K562 (cell line): ENCODE measurements around the gene GAPT. TPM values are rescaled to one million over a fixed set of nuclear protein-coding genes. Genes with fewer than 3 reads are reported as not detected.

Experiments
- ATAC-seq: fragments of 200-7000 bp; cut with Tn5 transposase; 3 replicates; pipeline ENCODE4 v1.9.1; 2020; ENCODE audit warnings: moderate library complexity
- BruUV-seq: library from RNA; stranded (reverse); fragments of 400-500 nt; replicated peaks from 2 replicates; lab custom pipeline; 2021; lab: Mats Ljungman, UMichigan
- CTCF ChIA-PET: fragments of 300-600 bp; formaldehyde crosslinking; extraction: SDS; loops from one replicate; lab custom pipeline; 2021; ENCODE audit warnings: low intra/inter-chr PET ratio; lab: Yijun Ruan, JAX
- POLR2A ChIA-PET: fragments of 300-600, 350-650 bp; sonication (Branson Sonifier 250); formaldehyde crosslinking; extraction: SDS; loops from one replicate; lab custom pipeline; 2021; ENCODE audit warnings: antibody characterized with exemption, inconsistent platforms; lab: Yijun Ruan, JAX
- DNase-seq, 4 experiments: peaks; one replicate each; pipeline versions ENCODE4 v3.0.0 to v3.0.0-alpha.2; 2011 to 2018; ENCODE audit warnings: low spot score in 3 of 4, mixed read lengths in 3 of 4; ENCODE audit errors: extremely low read depth in 1 of 4
- FAIRE-seq: peaks from 2 replicates; lab custom pipeline; 2011; peaks lifted over from hg19 to GRCh38; lab: Jason Lieb, UNC
- H2AFZ ChIP-seq: 2 replicates; pipeline ENCODE4 v1.6.0; 2011; ENCODE audit warnings: low read depth, low read length, control low read depth, inconsistent platforms
- H3K27ac ChIP-seq: fragments of 200-600 bp; 3 replicates; pipeline ENCODE4 v1.8.0; 2011; ENCODE audit warnings: low read depth, mild to moderate bottlenecking, control low read depth, inconsistent platforms, low read length, moderate library complexity, mixed read lengths; ENCODE audit errors: extremely low read depth
- H3K27me3 ChIP-seq, 2 experiments: fragments of 300-600 bp in 1 of 2; 2 replicates in 1 of 2; 3 replicates in 1 of 2; pipeline versions ENCODE4 v1.6.0 to v1.8.0; 2011; ENCODE audit warnings: inconsistent platforms in 2 of 2, low read length in 2 of 2, mild to moderate bottlenecking in 1 of 2, mixed read lengths in 1 of 2, moderate library complexity in 1 of 2; ENCODE audit not compliant: control insufficient read depth in 2 of 2, insufficient read depth in 2 of 2
- H3K36me3 ChIP-seq: fragments of 300-600 bp; 3 replicates; pipeline ENCODE4 v1.8.0; 2011; ENCODE audit warnings: mild to moderate bottlenecking, low read length, inconsistent platforms; ENCODE audit not compliant: control insufficient read depth, insufficient read depth
- H3K4me1 ChIP-seq, 2 experiments: fragments of 200-600 bp in 1 of 2; replicated peaks in 1 of 2; 2 replicates in 1 of 2; 3 replicates in 1 of 2; pipeline versions ENCODE4 v1.5.1 to v1.8.0; 2011; ENCODE audit warnings: inconsistent platforms in 2 of 2, low read length in 2 of 2, mild to moderate bottlenecking in 1 of 2, mixed read lengths in 1 of 2, moderate library complexity in 1 of 2; ENCODE audit not compliant: control insufficient read depth in 2 of 2, insufficient read depth in 2 of 2
- H3K4me2 ChIP-seq: 2 replicates; pipeline ENCODE4 v1.6.1; 2011; ENCODE audit warnings: low read length, control low read depth, inconsistent platforms, mixed read lengths; ENCODE audit not compliant: insufficient read depth
- H3K4me3 ChIP-seq: fragments of 200-600 bp; sonication (generic), shearing (Covaris generic); 2 replicates; pipeline ENCODE4 v1.5.1; 2016; ENCODE audit warnings: control low read depth, inconsistent platforms
- H3K79me2 ChIP-seq: fragments of 200-600 bp; 3 replicates; pipeline ENCODE4 v1.8.0; 2011; ENCODE audit warnings: low read length, inconsistent platforms; ENCODE audit not compliant: control insufficient read depth, insufficient read depth
- H3K9ac ChIP-seq, 2 experiments: 2 replicates each; pipeline versions ENCODE4 v1.6.0 to v1.6.1; 2011; ENCODE audit warnings: low read depth in 2 of 2, low read length in 2 of 2, control low read depth in 1 of 2, inconsistent platforms in 1 of 2, mild to moderate bottlenecking in 1 of 2, mixed read lengths in 1 of 2; ENCODE audit not compliant: insufficient read depth in 1 of 2
- H3K9me1 ChIP-seq: one replicate; pipeline ENCODE4 v1.6.0; 2011; ENCODE audit warnings: inconsistent platforms, mild to moderate bottlenecking, low read length, moderate library complexity; ENCODE audit not compliant: control insufficient read depth, insufficient read depth
- H3K9me3 ChIP-seq: replicated peaks from 2 replicates; pipeline ENCODE4 v1.5.1; 2011; ENCODE audit warnings: low read depth, low read length, inconsistent platforms; ENCODE audit not compliant: control insufficient read depth, insufficient read depth
- H4K20me1 ChIP-seq: replicated peaks from 2 replicates; pipeline ENCODE4 v1.6.1; 2011; ENCODE audit warnings: low read length, inconsistent platforms, mixed read lengths; ENCODE audit not compliant: control insufficient read depth, insufficient read depth
- DACH1 ChIP-seq: fragments of 450-650 bp; IDR thresholded peaks from 2 replicates; pipeline ENCODE4 v1.6.1; 2018; ENCODE audit not compliant: partially characterized antibody
- ETV5 ChIP-seq: sonication (generic); formaldehyde crosslinking; IDR thresholded peaks from 2 replicates; pipeline ENCODE4 v1.4.0; 2020; ENCODE audit warnings: low read depth, mild to moderate bottlenecking, missing genetic modification reagents
- HMG20A ChIP-seq: fragments of 450-650 bp; formaldehyde crosslinking; conservative IDR thresholded peaks from 2 replicates; pipeline ENCODE4 v1.4.0; 2020; ENCODE audit warnings: mild to moderate bottlenecking, mixed read lengths
- POU5F1 ChIP-seq: fragments of 150-350 bp; IDR thresholded peaks from 2 replicates; pipeline ENCODE4 v1.6.1; 2014; ENCODE audit warnings: borderline replicate concordance, low read length, low read depth, mild to moderate bottlenecking; ENCODE audit not compliant: partially characterized antibody
- PTRF ChIP-seq: fragments of 450-650 bp; IDR thresholded peaks from 2 replicates; pipeline ENCODE4 v1.6.1; 2016; ENCODE audit warnings: mild to moderate bottlenecking, missing genetic modification characterization, missing compliant biosample characterization
- SMARCB1 ChIP-seq: IDR thresholded peaks from 2 replicates; pipeline ENCODE4 v1.6.1; 2011; ENCODE audit warnings: improper control_type of control experiment, low read depth; ENCODE audit not compliant: insufficient read length
- WGBS: fragments of 100-300 bp; shearing (Covaris generic); methylation state at CpG from one replicate; pipeline ENCODE4 v1.1.6; 2016; ENCODE audit warnings: low coverage, mixed read lengths; ENCODE audit not compliant: insufficient coverage; ENCODE audit errors: missing lambda C conversion rate; 5-methylcytosine and 5-hydroxymethylcytosine counted together
- in situ Hi-C: fragments of 300-500 bp; cut with MboI; formaldehyde crosslinking; loops from 4 replicates; pipeline ENCODE4 v1.15.0; 2018; ENCODE audit warnings: inconsistent platforms, mixed read lengths
- intact Hi-C: fragments of 100-400 bp; cut with micrococcal nuclease; formaldehyde crosslinking; loops from 2 replicates; pipeline ENCODE4 v1.14.2; 2022
- polyA plus RNA-seq, 8 experiments: library from polyadenylated mRNA; depleted of rRNA in 4 of 8; stranded (reverse) in 5 of 8; unstranded in 3 of 8; fragments of >200 nt; fragmentation: Nextera tagmentation in 2 of 8; fragmentation: Illumina TruSeq in 1 of 8; extraction: Ambion mirVana in 2 of 8; extraction: Trizol in 1 of 8; gene quantifications; 2 replicates each; pipeline versions ENCODE4 v1.2.1 to v1.2.3, GENCODE V29; 2011 to 2014; ENCODE audit warnings: inconsistent platforms in 1 of 8, missing spikeins in 1 of 8
- total RNA-seq, 7 experiments: library from RNA; depleted of rRNA in 6 of 7; stranded (reverse); fragments of >200 nt in 6 of 7; fragmentation: Illumina TruSeq in 2 of 7; extraction: Trizol in 2 of 7; gene quantifications; 2 replicates each; pipeline versions ENCODE4 v1.2.1 to v1.2.3, GENCODE V29; 2011 to 2021; ENCODE audit warnings: low replicate concordance in 1 of 7

The GAPT gene
- total and polyA plus RNA-seq, 9 of the 15 experiments (the other 6 are each of a cell fraction or from before 2014, with no cell fraction given), result not detected

DNA sequence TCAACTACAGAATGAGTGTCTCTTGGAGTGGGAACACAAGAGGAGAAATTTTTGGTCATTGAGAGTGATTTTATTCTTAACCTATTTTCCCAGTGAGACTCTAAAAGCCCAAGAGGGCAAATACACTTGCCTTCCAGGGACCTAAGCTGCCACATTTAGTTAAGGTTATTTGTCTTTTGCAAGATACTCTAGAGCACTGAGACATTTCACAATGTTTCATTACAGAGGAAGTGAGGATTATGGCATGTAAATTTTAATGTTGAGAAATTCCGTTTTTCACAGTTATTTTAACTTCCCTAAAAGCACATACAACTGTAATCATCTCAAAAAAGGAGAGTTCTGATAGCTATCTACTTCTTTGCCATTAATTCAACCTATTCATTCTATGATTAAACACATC is 53.0 kb downstream of the GAPT start:
- H3K9me1 ChIP-seq, result no peaks in the 10 kb centered on the region
- in situ Hi-C loops (no loop called here), intact Hi-C loops (no loop called here)
- no peaks in the 10 kb centered on the region for H3K36me3 ChIP-seq
- DNase-seq (no peak), FAIRE-seq (no peak), ATAC-seq (no peak)
- no peak overlapping the region for H3K9ac ChIP-seq
- 0% methylated on average over 1 of the region's 1 CpG for WGBS
- POLR2A ChIA-PET, result no interaction called here
- CTCF ChIA-PET, result no interaction called here
- no peaks in the 10 kb centered on the region for H3K4me1 ChIP-seq
- TF ChIP-seq POU5F1, result no peak
- no peak for TF ChIP-seq DACH1
- no peak for TF ChIP-seq SMARCB1
- no peak for TF ChIP-seq PTRF (tag)
- H2AFZ ChIP-seq, result no peak overlapping the region
- no peaks in the 10 kb centered on the region for H4K20me1 ChIP-seq
- H3K27me3 ChIP-seq, result no peaks in the 10 kb centered on the region
- H3K27ac ChIP-seq, result no peak overlapping the region
- BruUV-seq, result no TSS peak
- no peaks in the 10 kb centered on the region for H3K9me3 ChIP-seq
- no peak overlapping the region for H3K4me3 ChIP-seq
- H3K4me2 ChIP-seq, result no peak overlapping the region
- no peaks in the 10 kb centered on the region for H3K79me2 ChIP-seq

DNA sequence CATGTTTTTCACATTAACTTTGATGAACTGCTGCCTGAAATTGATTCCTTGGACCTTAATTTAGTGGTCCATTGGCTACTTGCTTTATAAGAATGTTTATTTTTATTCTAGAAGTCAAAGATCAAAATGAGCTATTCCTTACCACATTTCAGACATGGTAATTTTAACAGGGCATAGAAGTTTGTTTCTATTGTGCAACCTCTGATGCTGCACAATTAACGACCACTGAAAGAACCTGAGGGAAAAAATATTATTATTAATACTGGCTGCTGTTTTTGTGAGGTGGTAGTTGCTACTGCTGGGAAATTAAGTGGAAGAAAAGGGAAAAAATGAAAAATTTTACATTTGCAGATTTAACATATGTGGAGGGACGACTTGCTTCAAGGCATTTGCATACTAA is 53.7 kb downstream of the GAPT start:
- H3K36me3 ChIP-seq, result no peaks in the 10 kb centered on the region
- no peak overlapping the region for H2AFZ ChIP-seq
- CTCF ChIA-PET, result no interaction called here
- no peaks in the 10 kb centered on the region for H3K4me1 ChIP-seq
- H3K27ac ChIP-seq, result no peak overlapping the region
- TF ChIP-seq HMG20A (CRISPR knock-in tag), result no peak
- TF ChIP-seq ETV5 (CRISPR knock-in tag), result no peak
- TF ChIP-seq, all 486 proteins: peak for 0
- Histone ChIP-seq H3K27me3 (no peaks in the 10 kb centered on the region), H3K79me2 (no peaks in the 10 kb centered on the region), H3K4me3 (no peak overlapping the region), H3K9me1 (no peaks in the 10 kb centered on the region), H4K20me1 (no peaks in the 10 kb centered on the region), H3K9ac (no peak overlapping the region), H3K4me2 (no peak overlapping the region), H3K9me3 (no peaks in the 10 kb centered on the region)
- no TSS peak for BruUV-seq
- WGBS, result 0% methylated on average over 2 of the region's 2 CpGs
- ATAC-seq (no peak), FAIRE-seq (no peak), DNase-seq (no peak)
- intact Hi-C loops (no loop called here), in situ Hi-C loops (no loop called here)
- POLR2A ChIA-PET, result no interaction called here
